Fibroblast of pulmonary artery (primary cell): ENCODE data around the gene AGAP2.

ENCODE experiments used
- DNase-seq: peaks from one replicate; pipeline ENCODE4 v3.0.0-alpha.2; 2010; ENCODE audit warnings: low read depth
- H3K4me3 ChIP-seq: replicated peaks from 2 replicates; pipeline ENCODE4 v1.5.1; 2011; ENCODE audit warnings: low read depth, mild to moderate bottlenecking, control low read depth, low read length, moderate library complexity
- CTCF ChIP-seq: IDR thresholded peaks from 2 replicates; pipeline ENCODE4 v1.5.1; 2011; ENCODE audit warnings: mild to moderate bottlenecking, control low read depth, low read length, inconsistent platforms; ENCODE audit errors: missing control alignments

Gene AGAP2

GRCh38 chr12:57694459-57695019 is 44.0 kb downstream of the AGAP2 start:
- no peak for TF ChIP-seq CTCF
- no peak for DNase-seq
- peak overlapping the region; percentile 91 for H3K4me3 ChIP-seq

- DNase-seq: peak; percentile 100
- peak within 1 kb of the TSS; percentile 91 for H3K4me3 ChIP-seq
Measured at GRCh38 chr12:57693659-57694458, 44.7 kb downstream of the AGAP2 start, which contains the start of gene OS9. Gene OS9 (plus strand): TSS chr12:57694132. CDS start chr12:57694162, 30 bp downstream.

GRCh38 chr12:57693317-57693658 is 45.3 kb downstream of the AGAP2 start:
- TF ChIP-seq CTCF: no peak
- no peak overlapping the region for H3K4me3 ChIP-seq
- DNase-seq: no peak

More at GRCh38 chr12:57693659-57694458, 44.7 kb downstream of the AGAP2 start, which contains the start of gene OS9:
- TF ChIP-seq CTCF: peak; percentile 73

- no peak overlapping the region for H3K4me3 ChIP-seq
- no peak for DNase-seq
- TF ChIP-seq CTCF: no peak
Measured at GRCh38 chr12:57692500-57692899, 46.0 kb downstream of the AGAP2 start.

- no peak overlapping the region for H3K4me3 ChIP-seq
- no peak for DNase-seq
- TF ChIP-seq CTCF: no peak
Measured at GRCh38 chr12:57688931-57689330, 49.6 kb downstream of the AGAP2 start.

- no peak overlapping the region for H3K4me3 ChIP-seq
- DNase-seq: no peak
Measured at GRCh38 chr12:57687862-57688261, 50.7 kb downstream of the AGAP2 start.

More at GRCh38 chr12:57687862-57688261, 50.7 kb downstream of the AGAP2 start:
- no peak for TF ChIP-seq CTCF
